GM18507 (cell line): ENCODE data around the gene DPYD.

Source experiments
- DNase-seq: peaks from one replicate; pipeline ENCODE4 v3.0.0; 2011; ENCODE audit warnings: low read depth; ENCODE audit not compliant: insufficient read length; ENCODE audit errors: extremely low spot score
- FAIRE-seq: peaks from 2 replicates; lab custom pipeline; 2011; peaks lifted over from hg19 to GRCh38; lab: Jason Lieb, UNC

DPYD gene

GRCh38 chr1:97740891-97741290 is 179.9 kb downstream of the DPYD start:
- DNase-seq (no peak), FAIRE-seq (no peak)

GRCh38 chr1:97739596-97740103 is 181.2 kb downstream of the DPYD start:
- DNase-seq (no peak), FAIRE-seq (no peak)

- FAIRE-seq = no peak
- DNase-seq = no peak
Observed at GRCh38 chr1:97738270-97738669, 182.6 kb downstream of the DPYD start.

GRCh38 chr1:97730271-97730670 is 190.6 kb downstream of the DPYD start:
- FAIRE-seq = no peak
- no peak for DNase-seq

GRCh38 chr1:97728436-97728835 is 192.4 kb downstream of the DPYD start:
- FAIRE-seq = no peak
- DNase-seq = no peak

- FAIRE-seq (no peak), DNase-seq (no peak)
Observed at GRCh38 chr1:97727029-97727428, 193.8 kb downstream of the DPYD start.

- no peak for DNase-seq
- FAIRE-seq = no peak
Observed at GRCh38 chr1:97726386-97726785, 194.4 kb downstream of the DPYD start.

- no peak for DNase-seq
- no peak for FAIRE-seq
Observed at GRCh38 chr1:97721221-97721620, 199.6 kb downstream of the DPYD start.

GRCh38 chr1:97712980-97713379 is 207.9 kb downstream of the DPYD start:
- DNase-seq (no peak), FAIRE-seq (no peak)

- FAIRE-seq (no peak), DNase-seq (no peak)
Observed at GRCh38 chr1:97711858-97712257, 209.0 kb downstream of the DPYD start.

GRCh38 chr1:97693601-97694000 is 227.2 kb downstream of the DPYD start:
- FAIRE-seq = no peak
- no peak for DNase-seq

GRCh38 chr1:97691325-97691724 is 229.5 kb downstream of the DPYD start:
- FAIRE-seq (no peak), DNase-seq (no peak)

- no peak for DNase-seq
- no peak for FAIRE-seq
Observed at GRCh38 chr1:97685360-97685759, 235.5 kb downstream of the DPYD start.

- FAIRE-seq (no peak), DNase-seq (no peak)
Observed at GRCh38 chr1:97680894-97681293, 239.9 kb downstream of the DPYD start.

GRCh38 chr1:97680470-97680869 is 240.4 kb downstream of the DPYD start:
- FAIRE-seq (no peak), DNase-seq (no peak)

GRCh38 chr1:97677702-97678101 is 243.1 kb downstream of the DPYD start:
- DNase-seq (no peak), FAIRE-seq (no peak)

- DNase-seq = no peak
- no peak for FAIRE-seq
Observed at GRCh38 chr1:97674517-97674916, 246.3 kb downstream of the DPYD start.

GRCh38 chr1:97668945-97669344 is 251.9 kb downstream of the DPYD start:
- no peak for FAIRE-seq
- no peak for DNase-seq

- FAIRE-seq = no peak
- no peak for DNase-seq
Observed at GRCh38 chr1:97660431-97661105, 260.3 kb downstream of the DPYD start.

- no peak for DNase-seq
- no peak for FAIRE-seq
Observed at GRCh38 chr1:97654876-97655585, 265.8 kb downstream of the DPYD start.

- DNase-seq = no peak
- FAIRE-seq = no peak
Observed at GRCh38 chr1:97651250-97651649, 269.6 kb downstream of the DPYD start.
